ENCODE measurements around the gene ETFDH.
"Not testable (repeated sequence)": the region's sequence is repeated elsewhere in the genome, so short reads cannot be mapped to it uniquely, and the experiment has no call there.

The ETFDH gene

DNA sequence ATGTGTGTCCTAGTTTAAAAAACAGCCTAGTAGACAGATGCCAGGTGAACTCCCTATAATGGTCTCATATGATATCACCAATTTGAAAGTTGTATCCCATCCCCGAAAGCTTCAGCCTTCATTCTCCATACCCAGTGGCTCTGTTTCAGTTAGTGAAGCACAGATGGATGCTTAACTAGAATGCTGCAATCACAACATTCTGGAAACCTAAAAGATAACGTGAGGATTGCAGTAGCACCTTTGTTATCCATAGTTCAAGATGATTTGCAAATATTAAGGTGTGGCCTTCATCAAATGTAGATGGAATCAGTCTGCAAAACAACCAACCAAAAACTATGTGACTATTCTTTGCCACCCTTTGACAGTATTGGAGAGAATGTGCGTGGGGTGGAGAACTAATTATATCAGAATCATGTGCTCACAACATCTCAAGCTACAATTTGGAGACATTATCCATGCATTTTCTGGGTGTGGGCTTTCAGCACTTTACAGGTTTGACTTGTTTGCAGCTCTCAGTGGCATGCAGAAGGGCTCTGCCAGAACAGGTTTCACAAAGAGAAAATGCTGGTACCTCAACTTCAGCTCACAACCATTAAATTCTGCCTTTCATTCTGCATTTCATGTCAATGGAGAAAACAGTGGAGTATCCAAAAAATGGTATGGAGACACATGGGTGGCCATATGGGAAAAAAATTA, 69.4 kb downstream of the ETFDH start:
- no peak overlapping the region for H3K4me3 ChIP-seq (ENCODE audit: low read depth, low read length)
- TF ChIP-seq CTCF (IDR thresholded peaks at IDR 0.05; ENCODE audit: low read depth, low read length), result no peak
- in situ Hi-C loops (cut with HindIII; ENCODE audit: low sequenced_read_pairs), result no loop called here
- DNase-seq (ENCODE audit: low read depth, low spot score), result no peak

GRCh38 chr4:158746537-158746936, 74.4 kb downstream of the ETFDH start:
- H3K4me3 ChIP-seq (ENCODE audit: low read depth, low read length); in situ Hi-C loops (cut with HindIII; ENCODE audit: low sequenced_read_pairs); DNase-seq (ENCODE audit: low read depth, low spot score): not testable (repeated sequence)

DNA sequence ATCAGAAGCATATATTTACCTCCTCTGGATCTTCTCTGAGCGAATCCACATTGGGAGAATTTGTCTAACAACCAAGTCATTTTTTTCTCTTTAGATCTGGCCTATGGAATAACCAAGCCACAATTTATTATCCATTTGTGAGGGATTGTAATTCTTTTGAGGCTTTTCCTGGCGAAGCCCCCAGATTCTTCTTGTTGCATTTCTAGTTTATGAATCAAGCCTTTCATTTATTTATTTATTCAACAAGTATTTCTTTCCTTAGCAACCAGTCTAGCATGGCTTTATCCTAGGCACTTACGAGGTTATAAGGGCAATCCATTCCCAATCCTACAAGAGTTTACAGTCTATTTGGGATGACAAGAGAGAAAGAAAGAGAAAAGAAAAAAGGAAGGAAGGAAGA, 78.3 kb downstream of the ETFDH start:
- in situ Hi-C loops (cut with HindIII; ENCODE audit: low sequenced_read_pairs), result no loop called here
- no peak for TF ChIP-seq CTCF (IDR thresholded peaks at IDR 0.05; ENCODE audit: low read depth, low read length)
- no peak overlapping the region for H3K4me3 ChIP-seq (ENCODE audit: low read depth, low read length)
- DNase-seq (ENCODE audit: low read depth, low spot score), result peak; percentile 91

DNA sequence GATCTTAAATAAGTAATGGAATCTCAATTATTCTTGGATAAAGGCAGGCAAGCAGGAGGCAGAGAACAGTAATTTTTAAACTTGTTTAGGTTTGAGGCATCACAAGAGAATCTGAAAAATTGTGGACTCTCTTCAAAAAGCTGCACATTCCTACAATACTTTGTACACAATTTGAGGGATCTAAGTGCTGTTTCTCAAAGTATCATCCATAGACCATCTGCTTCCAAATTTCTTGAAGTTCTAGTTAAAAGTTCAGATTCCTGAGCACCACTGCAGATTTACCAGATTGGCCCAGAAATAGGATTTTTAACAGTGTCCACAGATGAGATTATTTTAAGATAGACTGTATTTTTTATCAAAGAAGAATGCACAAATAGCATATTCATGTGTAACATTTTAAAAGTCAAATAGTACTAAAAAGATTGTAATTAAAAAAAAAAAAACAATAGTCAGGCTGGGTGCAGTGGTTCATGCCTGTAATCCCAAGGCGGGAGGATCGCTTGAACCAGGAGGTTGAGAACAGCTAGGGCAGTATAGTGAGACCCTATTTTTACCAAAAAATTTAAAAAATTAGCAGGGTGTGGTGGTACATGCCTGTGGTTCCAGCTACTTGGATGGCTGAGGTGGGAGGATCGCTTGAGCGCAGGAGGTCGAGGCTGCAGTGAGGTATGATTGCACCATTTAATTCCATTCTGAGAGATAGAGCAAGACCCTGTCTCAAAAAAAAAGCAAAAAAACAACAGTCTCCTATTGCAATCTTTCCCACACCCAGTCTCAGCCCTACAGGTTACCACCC, 82.5 kb downstream of the ETFDH start:
- DNase-seq (ENCODE audit: low read depth, low spot score), result peak; percentile 18
- no peak for TF ChIP-seq CTCF (IDR thresholded peaks at IDR 0.05; ENCODE audit: low read depth, low read length)
- in situ Hi-C loops (cut with HindIII; ENCODE audit: low sequenced_read_pairs), result no loop called here
- no peak overlapping the region for H3K4me3 ChIP-seq (ENCODE audit: low read depth, low read length)

DNA sequence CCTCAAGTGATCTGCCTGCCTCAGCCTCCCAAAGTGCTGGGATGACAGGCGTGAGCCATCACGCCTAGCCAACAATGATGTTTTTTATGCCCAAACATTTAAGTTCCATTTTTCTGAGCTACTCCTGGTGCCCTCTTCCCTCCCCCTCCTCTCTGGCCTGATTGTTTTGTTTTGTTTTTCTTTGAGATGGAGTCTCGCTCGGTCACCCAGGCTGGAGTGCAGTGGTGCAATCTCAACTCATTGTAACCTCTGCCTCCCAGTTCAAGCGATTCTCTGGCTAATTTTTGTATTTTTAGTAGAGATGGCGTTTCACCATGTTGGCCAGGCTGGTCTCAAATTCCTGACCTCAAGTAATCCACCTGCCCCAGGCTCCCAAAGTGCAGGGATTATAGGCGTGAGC, 83.7 kb downstream of the ETFDH start:
- H3K4me3 ChIP-seq (ENCODE audit: low read depth, low read length); in situ Hi-C loops (cut with HindIII; ENCODE audit: low sequenced_read_pairs): not testable (repeated sequence)

GRCh38 chr4:158756588-158756987, 84.5 kb downstream of the ETFDH start:
- TF ChIP-seq CTCF (IDR thresholded peaks at IDR 0.05; ENCODE audit: low read depth, low read length), result no peak
- in situ Hi-C loops (cut with HindIII; ENCODE audit: low sequenced_read_pairs), result no loop called here
- DNase-seq (ENCODE audit: low read depth, low spot score), result no peak
- no peak overlapping the region for H3K4me3 ChIP-seq (ENCODE audit: low read depth, low read length)

More for the DNA sequence above, 83.7 kb downstream of the ETFDH start:
- not testable (repeated sequence) for DNase-seq (ENCODE audit: low read depth, low spot score)

DNA sequence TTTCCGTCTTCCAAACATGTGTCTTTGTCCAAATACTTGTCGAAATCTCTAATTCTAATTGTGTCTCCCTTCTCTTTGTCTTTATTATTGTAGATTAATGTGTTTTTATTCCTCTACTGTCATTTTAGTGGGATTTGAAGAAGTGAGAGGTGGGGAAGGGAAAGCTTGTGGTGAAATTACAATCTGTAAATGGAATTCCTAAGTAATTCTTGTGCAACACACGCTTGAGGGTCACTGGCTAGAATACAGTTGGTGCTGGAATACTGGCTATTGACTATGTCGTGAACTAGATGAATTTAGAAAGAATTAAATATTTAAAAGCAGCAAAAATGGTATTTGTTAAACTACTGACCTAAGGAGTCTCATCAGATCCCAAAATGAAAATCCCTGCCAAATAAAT, 86.0 kb downstream of the ETFDH start:
- in situ Hi-C loops (cut with HindIII; ENCODE audit: low sequenced_read_pairs), result no loop called here
- no peak overlapping the region for H3K4me3 ChIP-seq (ENCODE audit: low read depth, low read length)
- no peak for DNase-seq (ENCODE audit: low read depth, low spot score)
- TF ChIP-seq CTCF (IDR thresholded peaks at IDR 0.05; ENCODE audit: low read depth, low read length), result no peak

Measured in astrocyte of the spinal cord (primary cell).